Mesenchymal stem cell (in vitro differentiated cells and primary cell): ENCODE data around the gene FOXF2.

Experiments used
- DNase-seq: peaks from one replicate; pipeline ENCODE4 v3.0.0-alpha.2; 2013
- H2AFZ ChIP-seq: one replicate; pipeline ENCODE4 v1.6.1; 2013; ENCODE audit warnings: low read depth, mild to moderate bottlenecking, control low read depth, inconsistent platforms, low read length, moderate library complexity
- H2AK5ac ChIP-seq: 2 replicates; pipeline ENCODE4 v1.6.1; 2013; ENCODE audit warnings: low read length, moderate library complexity, mild to moderate bottlenecking, inconsistent platforms; ENCODE audit not compliant: severe bottlenecking
- H2BK120ac ChIP-seq: one replicate; pipeline ENCODE4 v1.6.1; 2013; ENCODE audit warnings: low read depth, mild to moderate bottlenecking, inconsistent platforms, low read length, moderate library complexity
- H2BK12ac ChIP-seq, 2 experiments: one replicate each; pipeline ENCODE4 v1.6.1; 2013; ENCODE audit warnings: inconsistent platforms in 2 of 2, low read length in 2 of 2, mild to moderate bottlenecking in 2 of 2, moderate library complexity in 2 of 2, control low read depth in 1 of 2
- H2BK15ac ChIP-seq: one replicate; pipeline ENCODE4 v1.6.1; 2013; ENCODE audit warnings: mild to moderate bottlenecking, low read depth, inconsistent platforms; ENCODE audit not compliant: poor library complexity, severe bottlenecking
- H2BK5ac ChIP-seq: 2 replicates; pipeline ENCODE4 v1.6.1; 2013; ENCODE audit warnings: low read depth, mild to moderate bottlenecking, low read length, control low read depth, inconsistent platforms; ENCODE audit not compliant: poor library complexity, severe bottlenecking
- H3K14ac ChIP-seq, 2 experiments: one replicate each; pipeline ENCODE4 v1.6.1; 2013; ENCODE audit warnings: inconsistent platforms in 2 of 2, low read length in 2 of 2, control low read depth in 1 of 2, mild to moderate bottlenecking in 1 of 2, moderate library complexity in 1 of 2
- H3K18ac ChIP-seq, 2 experiments: one replicate each; pipeline ENCODE4 v1.6.1; 2013; ENCODE audit warnings: inconsistent platforms in 2 of 2, low read length in 2 of 2, control low read depth in 1 of 2, low read depth in 1 of 2, mild to moderate bottlenecking in 1 of 2
- H3K23ac ChIP-seq, 2 experiments: one replicate each; pipeline ENCODE4 v1.6.1; 2013; ENCODE audit warnings: inconsistent platforms in 2 of 2, low read length in 2 of 2, mild to moderate bottlenecking in 2 of 2, moderate library complexity in 2 of 2, control low read depth in 1 of 2
- H3K27ac ChIP-seq: 2 replicates; pipeline ENCODE4 v1.5.1; 2013; ENCODE audit warnings: mild to moderate bottlenecking, moderate library complexity, low read length, control low read depth, inconsistent platforms; ENCODE audit not compliant: poor library complexity, severe bottlenecking
- H3K27me3 ChIP-seq, 2 experiments: 2 replicates each; pipeline versions ENCODE4 v1.6.1 to v1.7.0; 2013; ENCODE audit warnings: low read length in 2 of 2, mild to moderate bottlenecking in 2 of 2, moderate library complexity in 2 of 2, control low read depth in 1 of 2, inconsistent platforms in 1 of 2; ENCODE audit not compliant: control insufficient read depth in 1 of 2, insufficient read depth in 1 of 2
- H3K36me3 ChIP-seq, 2 experiments: 2 replicates each; pipeline versions ENCODE4 v1.6.1 to v1.7.0; 2013; ENCODE audit warnings: low read length in 2 of 2, control low read depth in 1 of 2, inconsistent platforms in 1 of 2, low read depth in 1 of 2, mild to moderate bottlenecking in 1 of 2; ENCODE audit not compliant: insufficient read depth in 2 of 2, control insufficient read depth in 1 of 2
- H3K4ac ChIP-seq, 2 experiments: one replicate each; pipeline ENCODE4 v1.6.1; 2013; ENCODE audit warnings: inconsistent platforms in 2 of 2, low read length in 2 of 2, mild to moderate bottlenecking in 2 of 2, moderate library complexity in 2 of 2, control low read depth in 1 of 2, low read depth in 1 of 2
- H3K4me1 ChIP-seq: 2 replicates; pipeline ENCODE4 v1.6.1; 2013; ENCODE audit warnings: low read depth, low read length, control low read depth; ENCODE audit not compliant: control insufficient read depth, insufficient read depth
- H3K4me2 ChIP-seq: 2 replicates; pipeline ENCODE4 v1.6.1; 2013; ENCODE audit warnings: low read length, mild to moderate bottlenecking, inconsistent platforms; ENCODE audit not compliant: poor library complexity, severe bottlenecking
- H3K4me3 ChIP-seq, 2 experiments: 2 replicates each; pipeline versions ENCODE4 v1.5.1 to v1.7.0; 2013; ENCODE audit warnings: low read length in 2 of 2, mild to moderate bottlenecking in 2 of 2, control low read depth in 1 of 2, low read depth in 1 of 2; ENCODE audit not compliant: insufficient read depth in 1 of 2
- H3K79me1 ChIP-seq: replicated peaks from 2 replicates; pipeline ENCODE4 v1.6.1; 2013; ENCODE audit warnings: mild to moderate bottlenecking, control low read depth, low read length, inconsistent platforms; ENCODE audit not compliant: poor library complexity, severe bottlenecking
- H3K9ac ChIP-seq: 2 replicates; pipeline ENCODE4 v1.7.0; 2013; ENCODE audit warnings: mild to moderate bottlenecking, low read length, moderate library complexity
- H3K9me3 ChIP-seq: 2 replicates; pipeline ENCODE4 v1.7.0; 2013; ENCODE audit warnings: mild to moderate bottlenecking, low read length; ENCODE audit not compliant: control insufficient read depth
- H4K8ac ChIP-seq: one replicate; pipeline ENCODE4 v1.6.1; 2013; ENCODE audit warnings: inconsistent platforms, mild to moderate bottlenecking, low read length, moderate library complexity
- H4K91ac ChIP-seq: one replicate; pipeline ENCODE4 v1.6.1; 2013; ENCODE audit warnings: mild to moderate bottlenecking, low read length, inconsistent platforms
- WGBS: methylation state at CpG from one replicate; pipeline ENCODE4 v1.1.7; 2013; ENCODE audit warnings: mixed read lengths; 5-methylcytosine and 5-hydroxymethylcytosine counted together

Gene FOXF2

GRCh38 chr6:1380625-1381427, 8.6 kb upstream of the FOXF2 start:
- 13% methylated on average over 19 of the region's 20 CpGs for WGBS
- Histone ChIP-seq H3K23ac (no peak overlapping the region), H2BK120ac (no peak overlapping the region), H2BK5ac (no peak overlapping the region), H3K18ac (no peak overlapping the region), H3K14ac (no peak overlapping the region), H3K4me3 (no peak overlapping the region), H2BK15ac (no peak overlapping the region), H3K9me3 (no peaks in the 10 kb centered on the region), H2AFZ (no peak overlapping the region), H4K91ac (no peak overlapping the region), H2AK5ac (no peak overlapping the region), H4K8ac (no peak overlapping the region), H3K27me3 (peaks cover 89 to 91% of the 10 kb centered on the region in 2 experiments), H2BK12ac (no peak overlapping the region), H3K4me1 (peaks cover 40% of the 10 kb centered on the region), H3K4me2 (no peak overlapping the region), H3K36me3 (no peaks in the 10 kb centered on the region), H3K4ac (no peak overlapping the region), H3K9ac (no peak overlapping the region), H3K27ac (no peak overlapping the region), H3K79me1 (no peaks in the 10 kb centered on the region)
- DNase-seq, result no peak

GRCh38 chr6:1381481-1382330, 7.7 kb upstream of the FOXF2 start:
- Histone ChIP-seq H3K4me2 (peak overlapping the region; percentile 60), H3K27ac (no peak overlapping the region), H2BK120ac (no peak overlapping the region), H2BK15ac (no peak overlapping the region), H3K36me3 (no peaks in the 10 kb centered on the region), H4K91ac (no peak overlapping the region), H2BK5ac (no peak overlapping the region), H4K8ac (no peak overlapping the region), H2BK12ac (no peak overlapping the region), H3K18ac (no peak overlapping the region), H3K9me3 (no peaks in the 10 kb centered on the region), H3K79me1 (no peaks in the 10 kb centered on the region), H2AFZ (peak overlapping the region; percentile 58), H3K4me1 (peaks cover 40% of the 10 kb centered on the region), H3K23ac (peak overlapping the region in 1 of 2 experiments; percentile 17), H2AK5ac (no peak overlapping the region), H3K4me3 (peak overlapping the region; percentile 40 to 70), H3K27me3 (peaks cover 84 to 94% of the 10 kb centered on the region in 2 experiments), H3K14ac (no peak overlapping the region), H3K4ac (no peak overlapping the region), H3K9ac (peak overlapping the region; percentile 41)
- DNase-seq, result no peak
- 2% methylated on average over 64 of the region's 87 CpGs for WGBS

DNA sequence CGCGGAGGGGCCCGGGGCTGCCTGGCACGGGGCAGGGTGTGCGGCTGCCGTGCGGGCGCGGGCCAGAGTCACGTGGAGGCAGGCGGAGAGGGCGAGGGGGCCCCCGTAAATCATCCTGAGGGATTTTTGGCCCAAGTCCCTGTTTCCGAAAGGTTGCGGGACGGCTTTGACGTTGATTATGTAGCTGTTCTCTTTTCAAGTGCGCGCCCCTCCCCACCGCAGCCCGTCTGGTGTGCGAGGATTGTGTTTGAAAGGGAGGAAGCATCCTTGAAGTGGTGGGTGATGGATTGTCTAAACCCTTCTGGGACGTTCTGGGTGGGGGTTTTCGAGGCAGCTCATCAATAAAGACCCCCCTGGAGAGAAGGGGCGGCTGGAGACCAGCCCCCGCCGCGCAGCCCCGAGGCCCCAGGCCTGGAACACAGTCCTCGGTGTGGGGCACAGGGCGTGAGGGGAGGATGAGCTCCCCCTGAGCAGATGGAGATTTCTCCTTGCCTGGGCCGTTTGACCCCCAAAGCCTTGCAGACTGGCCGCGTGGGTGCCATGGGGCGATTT, 7.0 kb upstream of the FOXF2 start:
- Histone ChIP-seq H3K4me3 (peak overlapping the region in 1 of 2 experiments; percentile 55), H3K4ac (no peak overlapping the region), H3K18ac (no peak overlapping the region), H2BK15ac (no peak overlapping the region), H2AFZ (no peak overlapping the region), H2BK5ac (no peak overlapping the region), H3K4me1 (peaks cover 40% of the 10 kb centered on the region), H4K91ac (no peak overlapping the region), H3K23ac (no peak overlapping the region), H2BK120ac (no peak overlapping the region), H3K9me3 (no peaks in the 10 kb centered on the region), H2AK5ac (no peak overlapping the region), H3K79me1 (no peaks in the 10 kb centered on the region), H3K36me3 (no peaks in the 10 kb centered on the region), H2BK12ac (no peak overlapping the region), H3K4me2 (no peak overlapping the region), H3K9ac (peak overlapping the region; percentile 41), H3K14ac (no peak overlapping the region), H3K27me3 (peaks cover 78 to 94% of the 10 kb centered on the region in 2 experiments), H3K27ac (no peak overlapping the region), H4K8ac (no peak overlapping the region)
- no peak for DNase-seq
- WGBS, result under 1% methylated on average over 34 of the region's 35 CpGs
